Measurements from ENCODE around the gene SPECC1.

SPECC1 gene

GRCh38 chr17:20051624-20052023 lies 42.5 kb downstream of the SPECC1 start:
- no peaks in the 10 kb centered on the region for H4K20me1 ChIP-seq
- no peak overlapping the region for H3K9ac ChIP-seq
- TF ChIP-seq Cebpa-rat (IDR thresholded peaks at IDR 0.05): no peak
- H3K4me1 ChIP-seq: peaks cover 0 to 20% (median 8%) of the 10 kb centered on the region in 10 experiments; a peak in 12 of 20 replicates
- peaks cover 0 to 10% (median 0%) of the 10 kb centered on the region in 11 experiments; a peak in 4 of 22 replicates for H3K9me3 ChIP-seq (replicated peaks in 1 of 11)
- no peak overlapping the region for H3K27ac ChIP-seq
- no peaks in the 10 kb centered on the region for H3K36me3 ChIP-seq
- no peak overlapping the region for H3K4me3 ChIP-seq
- no peak overlapping the region for H3K4me2 ChIP-seq
- H3K27me3 ChIP-seq: no peaks in the 10 kb centered on the region

DNA sequence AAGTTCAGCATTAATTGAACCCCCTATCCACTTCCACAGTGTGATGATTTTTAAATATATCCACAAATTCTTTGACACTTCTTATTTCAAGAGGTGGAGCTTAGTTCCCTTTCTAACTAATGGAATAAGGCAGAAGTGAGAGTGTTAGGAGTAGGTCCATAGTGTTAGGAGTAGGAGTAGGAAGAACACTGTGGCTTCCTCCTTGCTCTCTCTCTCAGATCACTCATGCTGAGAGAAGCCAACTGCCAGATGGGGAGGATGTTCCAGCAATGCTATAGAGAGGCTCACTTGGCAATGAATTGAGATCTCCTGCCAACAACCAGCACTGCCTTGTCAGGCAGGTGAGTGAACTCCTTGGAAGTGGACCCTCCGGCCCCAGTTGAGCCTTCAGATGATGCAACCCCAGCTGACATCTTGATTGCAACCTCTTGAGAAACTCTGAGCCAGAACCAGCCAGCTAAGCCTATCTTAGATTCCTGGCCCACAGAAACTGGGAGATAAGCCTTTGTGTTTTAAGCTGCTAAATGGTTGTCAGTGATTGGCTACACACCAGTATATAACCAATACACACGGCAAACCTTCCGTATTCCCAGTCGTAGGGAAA lies 44.3 kb downstream of the SPECC1 start:
- Histone ChIP-seq H3K4me3 (no peak overlapping the region), H3K9ac (no peak overlapping the region), H3K9me3 (replicated peaks in 1 of 11) (peaks cover 0 to 10% (median 0%) of the 10 kb centered on the region in 11 experiments; a peak in 4 of 22 replicates), H3K27ac (peak overlapping the region in 1 of 11 experiments; percentile 22; a peak in 2 of 22 replicates), H4K20me1 (no peaks in the 10 kb centered on the region), H3K27me3 (no peaks in the 10 kb centered on the region), H3K36me3 (no peaks in the 10 kb centered on the region), H3K4me1 (peaks cover 0 to 20% (median 8%) of the 10 kb centered on the region in 10 experiments; a peak in 12 of 20 replicates), H3K4me2 (peak overlapping the region in 9 of 11 experiments; percentile 3 to 48 (median 29); a peak in 12 of 22 replicates)
- no peak for TF ChIP-seq Cebpa-rat (IDR thresholded peaks at IDR 0.05)

DNA sequence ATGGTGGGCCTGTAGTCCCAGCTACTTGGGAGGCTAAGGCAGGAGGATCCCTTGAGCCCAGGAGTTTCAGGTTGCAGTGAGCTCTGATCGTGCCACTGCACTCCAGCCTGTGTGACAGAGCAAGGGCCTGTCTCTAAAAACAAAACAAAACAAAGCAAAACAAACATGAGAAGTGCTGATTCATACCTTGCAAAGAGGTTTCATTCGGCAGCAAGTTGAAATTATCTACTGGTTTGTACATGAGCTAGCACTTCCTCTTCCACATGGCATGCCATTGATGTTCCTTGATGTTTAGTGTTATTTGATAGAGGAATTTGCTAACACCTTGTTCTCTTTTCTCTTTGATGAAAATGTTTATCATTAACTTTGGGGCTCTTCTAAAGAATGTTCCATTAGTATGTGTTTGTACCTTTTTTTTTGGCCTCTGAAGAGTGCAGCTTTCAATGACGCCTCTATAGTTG lies 50.6 kb downstream of the SPECC1 start:
- H3K36me3 ChIP-seq: no peaks in the 10 kb centered on the region
- H3K4me3 ChIP-seq: no peak overlapping the region
- peaks cover 14 to 49% (median 38%) of the 10 kb centered on the region in 10 experiments for H3K4me1 ChIP-seq
- peak overlapping the region in 4 of 11 experiments; percentile 21 to 60 (median 49); a peak in 5 of 22 replicates for H3K9ac ChIP-seq
- no peak for TF ChIP-seq Cebpa-rat (IDR thresholded peaks at IDR 0.05)
- H3K9me3 ChIP-seq (replicated peaks in 1 of 11): no peaks in the 10 kb centered on the region
- H3K27me3 ChIP-seq: no peaks in the 10 kb centered on the region
- no peaks in the 10 kb centered on the region for H4K20me1 ChIP-seq
- peak overlapping the region in 9 of 11 experiments; percentile 1 to 83 (median 48); a peak in 16 of 22 replicates for H3K27ac ChIP-seq
- H3K4me2 ChIP-seq: peak overlapping the region in 6 of 11 experiments; percentile 28 to 75 (median 55); a peak in 12 of 22 replicates

DNA sequence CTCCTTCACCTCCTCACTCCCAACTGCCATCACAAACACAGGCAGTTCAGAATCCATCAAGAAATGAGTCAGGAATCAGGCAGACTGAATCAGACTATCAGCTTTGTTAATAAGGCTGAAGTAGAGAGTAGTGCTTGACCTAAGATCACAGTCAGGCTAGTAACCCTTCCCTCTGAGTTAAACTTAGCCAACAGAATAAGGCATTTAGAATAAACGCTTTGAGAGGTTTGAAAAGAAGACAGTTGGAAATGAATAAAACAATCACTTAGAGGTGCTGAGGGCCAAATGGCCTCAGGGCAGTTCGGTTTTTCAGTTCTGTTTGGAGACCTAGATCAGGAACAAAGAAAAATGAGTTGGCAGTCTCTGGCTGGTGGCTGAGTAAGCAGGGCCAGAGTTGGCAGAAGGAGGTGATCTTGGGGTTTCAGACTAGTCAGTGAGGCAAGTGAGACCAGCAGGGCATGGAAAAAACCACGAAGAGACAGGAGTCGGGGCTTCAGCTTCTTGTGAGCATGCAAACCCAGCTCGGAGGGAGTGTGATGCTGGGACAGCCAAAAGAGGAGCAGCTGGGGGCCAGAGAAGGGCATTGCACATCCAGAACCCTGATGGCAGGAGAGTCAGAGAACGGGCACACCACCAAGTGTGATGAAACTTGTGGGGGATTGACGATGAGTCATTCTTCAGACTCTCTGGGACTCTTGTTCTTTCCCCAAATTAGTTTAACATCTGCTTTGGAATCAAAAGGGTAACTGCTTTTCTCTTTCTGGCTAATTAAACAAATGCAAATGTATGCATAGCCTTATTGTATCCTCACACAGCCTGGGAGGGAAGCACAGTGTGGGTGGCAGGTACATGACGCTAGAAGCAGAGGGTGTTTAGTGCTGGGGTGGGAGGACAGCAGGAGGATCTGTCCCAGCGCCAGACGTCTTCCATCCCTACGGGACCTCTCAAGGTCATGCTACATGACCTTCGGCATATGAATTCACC lies 54.8 kb downstream of the SPECC1 start:
- peaks cover 14 to 69% (median 47%) of the 10 kb centered on the region in 10 experiments for H3K4me1 ChIP-seq
- H3K36me3 ChIP-seq: no peaks in the 10 kb centered on the region
- peak overlapping the region; percentile 48 to 87 (median 85) for H3K4me2 ChIP-seq
- no peaks in the 10 kb centered on the region for H4K20me1 ChIP-seq
- peak overlapping the region in 10 of 11 experiments; percentile 52 to 81 (median 74); a peak in 19 of 22 replicates for H3K9ac ChIP-seq
- H3K27me3 ChIP-seq: no peaks in the 10 kb centered on the region
- peak overlapping the region; percentile 55 to 92 (median 88); a peak in 21 of 22 replicates for H3K27ac ChIP-seq
- peak in 9 of 11 experiments; percentile 53 to 91 (median 79); a peak in 17 of 22 replicates for TF ChIP-seq Cebpa-rat (IDR thresholded peaks at IDR 0.05)
- H3K4me3 ChIP-seq: peak overlapping the region in 4 of 10 experiments; percentile 2 to 31 (median 24); a peak in 3 of 20 replicates
- H3K9me3 ChIP-seq (replicated peaks in 1 of 11): peaks cover 0 to 14% (median 4%) of the 10 kb centered on the region in 11 experiments; a peak in 8 of 22 replicates

GRCh38 chr17:20066253-20066652 lies 57.1 kb downstream of the SPECC1 start:
- Histone ChIP-seq H3K27ac (no peak overlapping the region; a peak in 1 of 22 replicates), H3K27me3 (no peaks in the 10 kb centered on the region), H3K9ac (no peak overlapping the region), H3K9me3 (replicated peaks in 1 of 11) (peaks cover 0 to 16% (median 4%) of the 10 kb centered on the region in 11 experiments; a peak in 8 of 22 replicates), H3K4me1 (peaks cover 14 to 70% (median 36%) of the 10 kb centered on the region in 10 experiments), H3K36me3 (no peaks in the 10 kb centered on the region), H3K4me3 (no peak overlapping the region), H4K20me1 (no peaks in the 10 kb centered on the region), H3K4me2 (no peak overlapping the region)
- TF ChIP-seq Cebpa-rat (IDR thresholded peaks at IDR 0.05): no peak

DNA sequence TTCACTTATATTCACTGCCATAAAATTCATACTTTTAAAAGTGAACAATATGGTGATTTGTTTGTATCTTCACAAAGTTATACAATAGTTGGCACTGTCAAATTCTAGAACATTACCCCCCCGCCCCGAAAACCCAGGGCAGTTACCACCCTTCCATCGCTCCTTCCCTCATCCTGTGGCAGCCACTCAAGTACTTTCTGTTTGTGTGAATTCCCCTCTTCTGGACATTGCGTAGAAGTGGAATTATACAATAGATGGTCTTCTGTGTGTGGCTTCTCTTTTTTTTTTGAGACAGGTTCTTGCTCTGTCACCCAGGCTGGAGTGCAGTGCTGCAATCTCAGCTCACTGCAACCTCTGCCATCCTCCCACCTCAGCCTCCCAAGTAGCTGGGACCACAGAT lies 58.6 kb downstream of the SPECC1 start:
- peaks cover 0 to 16% (median 4%) of the 10 kb centered on the region in 11 experiments; a peak in 8 of 22 replicates for H3K9me3 ChIP-seq (replicated peaks in 1 of 11)
- no peaks in the 10 kb centered on the region for H4K20me1 ChIP-seq
- H3K4me3 ChIP-seq: no peak overlapping the region
- no peaks in the 10 kb centered on the region for H3K27me3 ChIP-seq
- H3K9ac ChIP-seq: no peak overlapping the region
- TF ChIP-seq Cebpa-rat (IDR thresholded peaks at IDR 0.05): no peak
- H3K4me2 ChIP-seq: no peak overlapping the region
- peaks cover 25 to 74% (median 44%) of the 10 kb centered on the region in 10 experiments for H3K4me1 ChIP-seq
- no peaks in the 10 kb centered on the region for H3K36me3 ChIP-seq
- no peak overlapping the region for H3K27ac ChIP-seq

DNA sequence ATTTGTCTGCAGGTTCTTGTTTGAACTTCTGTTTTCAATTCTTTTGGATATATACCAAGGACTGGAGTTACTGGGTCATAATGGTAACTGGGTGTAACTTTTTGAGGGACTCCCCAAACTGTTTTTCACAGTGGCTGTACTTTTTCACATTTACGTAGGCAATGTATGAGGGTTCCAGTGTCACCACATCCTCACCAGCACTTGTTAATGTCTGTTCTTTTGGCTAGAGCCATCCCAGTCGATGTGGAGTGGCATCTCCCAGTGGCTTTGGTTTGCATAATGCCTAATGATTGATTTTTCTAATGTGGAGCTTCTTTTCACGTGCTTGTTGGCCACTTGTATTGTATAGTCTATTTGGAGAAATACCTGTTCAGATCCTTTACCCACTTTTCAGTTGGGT lies 59.3 kb downstream of the SPECC1 start:
- no peaks in the 10 kb centered on the region for H4K20me1 ChIP-seq
- peaks cover 31 to 74% (median 41%) of the 10 kb centered on the region in 10 experiments for H3K4me1 ChIP-seq
- TF ChIP-seq Cebpa-rat (IDR thresholded peaks at IDR 0.05): no peak
- no peak overlapping the region for H3K4me2 ChIP-seq
- H3K9me3 ChIP-seq (replicated peaks in 1 of 11): peaks cover 0 to 16% (median 4%) of the 10 kb centered on the region in 11 experiments; a peak in 8 of 22 replicates
- H3K27ac ChIP-seq: no peak overlapping the region
- H3K9ac ChIP-seq: no peak overlapping the region
- no peaks in the 10 kb centered on the region for H3K36me3 ChIP-seq
- H3K27me3 ChIP-seq: no peaks in the 10 kb centered on the region
- H3K4me3 ChIP-seq: no peak overlapping the region

- TF ChIP-seq Cebpa-rat (IDR thresholded peaks at IDR 0.05): no peak
- Histone ChIP-seq H3K9ac (peak overlapping the region in 10 of 11 experiments; percentile 5 to 91 (median 85); a peak in 18 of 22 replicates), H3K9me3 (replicated peaks in 1 of 11) (peaks cover 0 to 16% (median 4%) of the 10 kb centered on the region in 11 experiments; a peak in 8 of 22 replicates), H3K27me3 (no peaks in the 10 kb centered on the region), H3K36me3 (peaks cover 0 to 9% (median 0%) of the 10 kb centered on the region in 11 experiments; a peak in 3 of 22 replicates), H3K27ac (peak overlapping the region; percentile 26 to 97 (median 91); a peak in 21 of 22 replicates), H4K20me1 (peaks cover 0 to 23% (median 5%) of the 10 kb centered on the region in 11 experiments; a peak in 9 of 22 replicates), H3K4me3 (peak overlapping the region in 8 of 10 experiments; percentile 54 to 80 (median 71); a peak in 16 of 20 replicates), H3K4me2 (peak overlapping the region; percentile 83 to 98 (median 95)), H3K4me1 (peaks cover 42 to 81% (median 50%) of the 10 kb centered on the region in 10 experiments)
These were observed 62.9 kb downstream of the SPECC1 start for GRCh38 chr17:20071824-20072691.
